Measurements from ENCODE around the gene GDPD5.

DNA sequence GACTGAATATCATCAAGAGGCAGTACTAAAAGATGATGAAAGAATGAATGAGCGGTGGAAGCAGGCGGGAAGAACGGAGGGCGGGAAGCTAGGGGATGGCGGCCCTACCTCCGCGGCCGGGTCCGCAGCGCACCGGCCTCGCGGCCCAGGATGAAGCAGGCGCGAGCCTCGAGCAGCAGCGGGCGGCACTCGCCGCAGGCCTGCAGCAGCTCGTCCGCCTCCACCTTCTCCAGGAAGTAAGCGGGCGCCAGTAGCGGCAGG lies 96.2 kb downstream of the GDPD5 start:
- TF ChIP-seq, protein P1, sequence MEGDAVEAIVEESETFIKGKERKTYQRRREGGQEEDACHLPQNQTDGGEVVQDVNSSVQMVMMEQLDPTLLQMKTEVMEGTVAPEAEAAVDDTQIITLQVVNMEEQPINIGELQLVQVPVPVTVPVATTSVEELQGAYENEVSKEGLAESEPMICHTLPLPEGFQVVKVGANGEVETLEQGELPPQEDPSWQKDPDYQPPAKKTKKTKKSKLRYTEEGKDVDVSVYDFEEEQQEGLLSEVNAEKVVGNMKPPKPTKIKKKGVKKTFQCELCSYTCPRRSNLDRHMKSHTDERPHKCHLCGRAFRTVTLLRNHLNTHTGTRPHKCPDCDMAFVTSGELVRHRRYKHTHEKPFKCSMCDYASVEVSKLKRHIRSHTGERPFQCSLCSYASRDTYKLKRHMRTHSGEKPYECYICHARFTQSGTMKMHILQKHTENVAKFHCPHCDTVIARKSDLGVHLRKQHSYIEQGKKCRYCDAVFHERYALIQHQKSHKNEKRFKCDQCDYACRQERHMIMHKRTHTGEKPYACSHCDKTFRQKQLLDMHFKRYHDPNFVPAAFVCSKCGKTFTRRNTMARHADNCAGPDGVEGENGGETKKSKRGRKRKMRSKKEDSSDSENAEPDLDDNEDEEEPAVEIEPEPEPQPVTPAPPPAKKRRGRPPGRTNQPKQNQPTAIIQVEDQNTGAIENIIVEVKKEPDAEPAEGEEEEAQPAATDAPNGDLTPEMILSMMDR (IDR thresholded peaks at IDR 0.05), result no peak
- no peak for TF ChIP-seq POLR2A (IDR thresholded peaks at IDR 0.05)
